Cardiac muscle cell (in vitro differentiated cells and primary cell): ENCODE data around the gene ALOX15B. TPM values are rescaled to one million over a fixed set of nuclear protein-coding genes. Genes with fewer than 3 reads are reported as not detected.

Experiments
- DNase-seq, 2 donors: peaks; one replicate each; pipeline versions ENCODE4 v3.0.0 to v3.0.0-alpha.2; 2010 to 2017; ENCODE audit warnings: low read depth in 1 of 2, low spot score in 1 of 2
- H3K27ac ChIP-seq: fragments of 200-600 bp; sonication (generic); 2 replicates; pipeline ENCODE4 v1.5.1; 2016
- H3K27me3 ChIP-seq: fragments of 200-600 bp; sonication (generic); 2 replicates; pipeline ENCODE4 v1.6.0; 2016; ENCODE audit warnings: control low read depth
- H3K36me3 ChIP-seq: fragments of 200-600 bp; sonication (generic); 2 replicates; pipeline ENCODE4 v1.5.1; 2016; ENCODE audit warnings: control low read depth
- H3K4me1 ChIP-seq: fragments of 200-600 bp; sonication (generic); 2 replicates; pipeline ENCODE4 v1.8.1; 2017; ENCODE audit warnings: low read depth, mild to moderate bottlenecking, mixed run types
- H3K4me3 ChIP-seq: fragments of 200-600 bp; sonication (generic); 2 replicates; pipeline ENCODE4 v1.5.1; 2016; ENCODE audit warnings: mild to moderate bottlenecking
- H3K9me3 ChIP-seq: fragments of 200-600 bp; sonication (generic); 2 replicates; pipeline ENCODE4 v1.5.1; 2017; ENCODE audit warnings: low read depth, mild to moderate bottlenecking, control low read depth
- CTCF ChIP-seq: IDR thresholded peaks from 2 replicates; pipeline ENCODE4 v1.5.1; 2012; ENCODE audit warnings: low read depth, mild to moderate bottlenecking, low read length
- polyA plus RNA-seq: library from polyadenylated mRNA; unstranded; fragments of >200 nt; fragmentation: Nextera tagmentation; extraction: Ambion mirVana; gene quantifications from 2 replicates; pipeline ENCODE4 v1.2.1, GENCODE V29; 2016
- total RNA-seq: library from RNA; depleted of rRNA; stranded (reverse); fragments of >200 nt; gene quantifications from 2 replicates; pipeline ENCODE4 v1.2.3, GENCODE V29; 2016

The ALOX15B gene
- total and polyA plus RNA-seq, 2 experiments from 2014 or later, result 0.12 to 0.33 TPM

- Histone ChIP-seq H3K9me3 (no peaks in the 10 kb centered on the region), H3K27me3 (no peaks in the 10 kb centered on the region), H3K4me3 (no peak overlapping the region), H3K27ac (no peak overlapping the region), H3K36me3 (no peaks in the 10 kb centered on the region), H3K4me1 (no peaks in the 10 kb centered on the region)
- TF ChIP-seq CTCF, result no peak
- no peak for DNase-seq
These were observed 13.5 kb upstream of the ALOX15B start for GRCh38 chr17:8025176-8025911.

- DNase-seq, result peak in 1 of 2 donors; percentile 42
These were observed 9.7 kb upstream of the ALOX15B start for GRCh38 chr17:8029121-8029520.

GRCh38 chr17:8031261-8031661 is 7.6 kb upstream of the ALOX15B start:
- Histone ChIP-seq H3K27ac (no peak overlapping the region), H3K4me1 (no peaks in the 10 kb centered on the region), H3K36me3 (no peaks in the 10 kb centered on the region), H3K27me3 (no peaks in the 10 kb centered on the region), H3K4me3 (no peak overlapping the region), H3K9me3 (no peaks in the 10 kb centered on the region)
- peak in 1 of 2 donors; percentile 41 for DNase-seq
- TF ChIP-seq CTCF, result no peak

More at GRCh38 chr17:8029121-8029520, 9.7 kb upstream of the ALOX15B start:
- Histone ChIP-seq H3K27ac (no peak overlapping the region), H3K27me3 (no peaks in the 10 kb centered on the region), H3K9me3 (no peaks in the 10 kb centered on the region), H3K4me3 (no peak overlapping the region), H3K4me1 (no peaks in the 10 kb centered on the region), H3K36me3 (no peaks in the 10 kb centered on the region)
- no peak for TF ChIP-seq CTCF

GRCh38 chr17:8031950-8032349 is 6.9 kb upstream of the ALOX15B start:
- Histone ChIP-seq H3K4me1 (no peaks in the 10 kb centered on the region), H3K36me3 (no peaks in the 10 kb centered on the region), H3K27ac (no peak overlapping the region), H3K27me3 (no peaks in the 10 kb centered on the region), H3K9me3 (no peaks in the 10 kb centered on the region), H3K4me3 (no peak overlapping the region)
- no peak for TF ChIP-seq CTCF
- no peak for DNase-seq

GRCh38 chr17:8032442-8032841 is 6.4 kb upstream of the ALOX15B start:
- no peaks in the 10 kb centered on the region for H3K36me3 ChIP-seq
- TF ChIP-seq CTCF, result no peak
- no peaks in the 10 kb centered on the region for H3K27me3 ChIP-seq
- no peak for DNase-seq
- H3K9me3 ChIP-seq, result no peaks in the 10 kb centered on the region
- H3K4me3 ChIP-seq, result no peak overlapping the region
- H3K4me1 ChIP-seq, result no peaks in the 10 kb centered on the region
- no peak overlapping the region for H3K27ac ChIP-seq
